ENCODE data around the gene DIPK1C.

Gene DIPK1C

GRCh38 chr18:74482697-74483096, 25.6 kb upstream of the DIPK1C start:
- no peak for DNase-seq (ENCODE audit: low read depth)

GRCh38 chr18:74480149-74480651, 23.1 kb upstream of the DIPK1C start:
- no peak for DNase-seq (ENCODE audit: low read depth)

- DNase-seq (ENCODE audit: low read depth): no peak
These were observed 22.5 kb upstream of the DIPK1C start for GRCh38 chr18:74479486-74480148.

DNA sequence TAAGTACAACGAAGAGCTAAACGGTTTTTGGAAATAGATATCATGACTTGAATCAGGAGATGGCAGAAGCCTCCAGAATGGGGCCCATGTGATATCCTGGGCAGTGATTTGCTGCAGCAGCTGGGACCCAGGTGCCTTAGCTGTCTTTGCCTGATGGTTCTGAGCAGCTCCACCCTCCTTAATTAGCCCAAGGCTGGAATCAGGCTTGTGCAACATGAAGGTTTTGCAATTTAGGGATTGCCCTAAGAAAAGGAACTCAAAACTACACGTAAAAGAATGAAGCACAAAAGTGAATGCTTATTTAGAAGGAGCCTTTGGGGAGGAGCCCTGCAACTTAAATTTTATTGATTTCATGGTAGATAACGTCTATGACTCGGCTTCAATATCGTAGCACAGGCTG, 21.8 kb upstream of the DIPK1C start:
- DNase-seq (ENCODE audit: low read depth): no peak

DNA sequence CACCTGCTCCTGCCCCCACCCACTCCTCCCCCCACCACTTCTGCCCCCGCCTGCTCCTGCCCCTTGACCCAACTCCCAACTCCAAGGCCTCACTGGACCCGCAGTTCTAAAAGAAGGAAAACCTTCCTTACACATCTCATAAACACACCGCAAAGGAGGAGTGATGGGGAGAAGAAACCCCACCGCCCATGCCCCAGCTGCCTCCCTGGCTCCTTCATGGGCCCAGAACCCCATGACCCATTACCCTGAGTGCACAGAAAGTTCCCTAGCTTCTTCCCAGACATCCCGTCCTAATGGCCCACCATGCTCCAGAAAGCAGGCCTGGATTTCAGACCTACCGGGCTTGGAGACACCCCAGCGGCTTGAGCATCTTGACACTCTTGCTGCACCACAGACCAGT, 21.2 kb upstream of the DIPK1C start:
- no peak for DNase-seq (ENCODE audit: low read depth)

GRCh38 chr18:74477771-74478170, 20.7 kb upstream of the DIPK1C start:
- no peak for DNase-seq (ENCODE audit: low read depth)

- DNase-seq (ENCODE audit: low read depth): no peak
These were observed 19.0 kb upstream of the DIPK1C start for GRCh38 chr18:74476140-74476539.

- no peak for DNase-seq (ENCODE audit: low read depth)
These were observed 17.0 kb upstream of the DIPK1C start for GRCh38 chr18:74473976-74474640.

GRCh38 chr18:74472312-74472711, 15.2 kb upstream of the DIPK1C start:
- no peak for DNase-seq (ENCODE audit: low read depth)

DNA sequence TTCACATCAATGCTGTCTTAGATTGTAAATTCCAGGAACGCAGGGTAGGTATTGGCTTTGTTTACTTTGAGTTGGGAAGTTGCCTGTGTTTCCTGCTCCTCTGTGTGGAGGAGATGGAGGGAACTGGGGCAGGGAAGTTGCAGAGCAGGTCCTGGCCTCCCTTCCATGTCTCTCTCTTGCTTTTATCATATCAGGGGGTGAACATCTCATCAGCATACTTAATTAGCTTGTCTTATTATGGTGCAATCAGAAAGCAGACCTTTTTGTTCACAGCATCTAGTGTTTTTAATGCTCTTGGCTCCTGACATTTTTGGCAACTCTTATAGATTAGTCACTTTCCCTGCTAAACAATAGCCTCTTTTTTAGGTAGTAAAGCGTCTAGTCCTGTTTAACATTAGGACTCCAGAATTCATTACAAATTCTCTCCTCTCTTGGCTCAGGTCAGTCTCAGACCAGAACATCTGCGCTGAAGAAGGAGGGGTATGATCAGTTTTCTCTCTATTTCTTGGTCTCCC, 11.5 kb upstream of the DIPK1C start:
- DNase-seq (ENCODE audit: low read depth): no peak

DNA sequence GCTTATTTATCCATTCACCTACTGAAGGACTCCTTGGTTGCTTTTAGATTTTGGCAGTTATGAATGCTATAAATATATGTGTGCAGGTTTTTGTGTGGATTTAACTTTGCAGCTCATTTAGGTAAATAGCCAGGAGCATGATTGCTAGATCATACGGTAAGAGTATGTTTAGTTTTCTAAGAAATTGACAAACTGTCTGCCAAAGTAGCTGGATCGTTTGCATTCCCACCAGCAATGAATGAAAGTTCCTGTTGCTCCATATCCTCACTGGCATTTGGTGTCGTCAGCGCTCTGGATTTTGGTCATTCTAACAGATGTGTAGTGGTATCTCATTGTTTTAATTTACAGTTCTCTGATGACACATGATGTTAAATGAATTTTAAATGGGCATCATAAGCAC, 8.7 kb upstream of the DIPK1C start:
- DNase-seq (ENCODE audit: low read depth): no peak

- DNase-seq (ENCODE audit: low read depth): no peak
These were observed 6.9 kb upstream of the DIPK1C start for GRCh38 chr18:74463983-74464382.

DNA sequence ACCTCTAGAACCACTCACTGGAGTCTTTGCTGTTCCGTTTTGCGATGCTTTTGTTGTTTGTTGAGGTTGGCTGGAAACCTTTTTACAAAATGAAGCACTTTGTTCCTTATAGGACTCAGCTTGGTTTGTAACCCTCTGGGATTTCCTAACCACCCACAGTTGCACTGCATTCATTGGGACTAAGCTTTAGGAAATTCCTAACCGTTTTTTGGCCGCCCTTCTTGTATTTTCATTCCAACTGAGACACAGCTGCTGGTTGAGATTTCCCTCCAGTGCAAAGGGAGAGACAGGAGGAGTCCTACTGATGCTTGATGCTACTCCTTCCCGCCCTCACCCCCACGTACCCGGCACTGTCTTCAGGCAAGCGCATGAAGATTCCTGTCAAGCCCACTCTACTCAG, 6.1 kb upstream of the DIPK1C start:
- DNase-seq (ENCODE audit: low read depth): no peak

GRCh38 chr18:74460825-74461224, 3.7 kb upstream of the DIPK1C start:
- DNase-seq (ENCODE audit: low read depth): no peak

DNA sequence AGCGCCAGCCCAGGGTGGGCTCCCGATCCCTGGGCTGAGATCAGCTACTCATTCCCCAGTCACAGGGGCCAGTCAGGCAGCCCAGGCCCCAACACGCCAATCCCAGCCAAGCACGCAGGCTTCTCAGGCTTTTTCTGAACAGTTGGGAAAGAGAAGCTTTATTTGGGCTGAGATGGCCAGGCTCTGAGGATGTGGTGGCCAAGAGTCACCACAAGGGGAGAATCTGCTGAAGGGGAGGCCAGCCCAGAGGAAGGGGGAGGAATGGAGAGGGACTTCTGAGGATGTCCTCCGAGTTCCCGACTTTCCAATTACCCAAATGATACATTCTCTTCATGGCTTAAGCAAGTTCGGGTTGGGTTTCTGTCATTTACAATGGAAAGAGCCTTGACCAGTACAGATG, 2.8 kb upstream of the DIPK1C start:
- no peak for DNase-seq (ENCODE audit: low read depth)

- DNase-seq (ENCODE audit: low read depth): no peak
These were observed 765 bp upstream of the DIPK1C start for GRCh38 chr18:74457725-74458421.

DNA sequence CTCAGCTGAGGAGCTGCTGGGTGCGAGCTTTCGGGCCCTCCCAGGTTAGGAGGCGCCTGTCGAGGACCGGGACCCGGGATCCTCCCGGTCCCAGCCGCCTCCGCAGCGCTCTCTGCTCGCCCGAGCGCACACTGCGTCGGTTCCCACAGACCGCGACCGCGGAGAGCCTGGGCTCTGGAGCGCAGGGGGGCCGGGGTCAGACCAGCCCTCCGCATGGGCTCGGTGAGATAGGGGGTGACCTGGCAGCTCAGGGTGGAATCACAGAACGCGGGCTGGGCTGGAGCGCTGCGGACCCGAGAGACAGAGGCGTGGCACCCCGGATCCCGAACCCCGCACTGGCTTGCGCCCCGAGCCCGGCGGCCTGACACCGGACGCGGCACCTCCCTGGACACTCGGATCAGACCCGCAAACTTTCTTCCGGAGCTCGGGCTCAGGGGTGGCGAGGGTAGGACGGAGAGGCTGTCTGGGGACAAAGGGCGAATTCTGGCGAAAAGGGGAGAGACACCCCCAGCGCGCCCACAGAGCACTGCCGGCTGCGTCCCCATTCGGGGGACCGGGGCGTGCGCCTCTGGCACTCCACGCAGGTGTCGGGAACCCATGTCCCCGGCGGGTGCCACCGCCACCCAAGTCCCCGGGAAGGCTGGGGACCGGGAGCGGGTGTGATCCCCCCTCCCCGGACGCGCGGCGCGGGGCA, 612 bp downstream of the DIPK1C start:
- no peak for DNase-seq (ENCODE audit: low read depth)

DNA sequence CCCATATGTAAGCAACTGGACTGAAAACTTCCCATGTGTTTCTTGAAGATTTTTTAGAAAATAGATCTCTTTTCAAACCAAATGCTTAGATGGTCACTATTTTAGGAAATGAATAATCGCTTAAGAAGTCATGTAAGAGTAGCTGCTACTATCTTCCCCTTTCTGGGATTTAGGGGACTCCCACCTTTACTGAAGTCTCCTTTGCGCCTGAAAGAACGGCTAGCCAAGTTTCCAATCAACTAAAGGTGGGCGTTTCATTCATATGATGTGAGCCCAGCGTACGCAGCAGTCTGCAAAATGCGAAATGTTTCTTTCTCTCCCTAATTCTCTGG, 1.1 kb downstream of the DIPK1C start:
- DNase-seq (ENCODE audit: low read depth): no peak

GRCh38 chr18:74455386-74455785, 1.7 kb downstream of the DIPK1C start:
- no peak for DNase-seq (ENCODE audit: low read depth)

DNA sequence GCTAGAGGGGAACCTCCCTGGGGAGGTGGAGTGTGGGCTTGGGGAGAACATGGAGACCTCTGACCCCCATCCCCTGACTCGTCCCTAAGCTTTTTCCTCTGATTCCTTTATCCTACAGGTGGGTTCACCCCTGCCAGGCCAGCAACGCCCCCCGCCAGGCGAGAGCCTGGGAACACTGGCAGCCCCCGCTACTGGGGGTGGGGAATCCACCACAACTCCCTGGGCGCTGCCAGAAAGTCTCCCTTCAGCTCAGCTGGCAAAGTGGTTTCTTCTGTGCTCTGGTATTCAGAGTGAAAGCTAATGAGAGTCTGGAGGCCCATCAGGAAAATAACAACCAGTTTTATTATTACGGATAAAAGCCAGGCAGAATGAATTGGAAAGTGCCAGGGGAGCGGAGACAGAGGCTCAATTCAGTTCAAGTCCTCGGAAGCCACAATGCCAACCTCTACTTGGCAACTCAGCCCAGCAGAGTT, 2.8 kb downstream of the DIPK1C start:
- DNase-seq (ENCODE audit: low read depth): no peak

- no peak for DNase-seq (ENCODE audit: low read depth)
These were observed 3.4 kb downstream of the DIPK1C start for GRCh38 chr18:74453642-74454198.

- no peak for DNase-seq (ENCODE audit: low read depth)
These were observed 4.0 kb downstream of the DIPK1C start for GRCh38 chr18:74453016-74453566.

Measured in stimulated activated CD4-positive, alpha-beta T cell treated with anti-CD3 and anti-CD28 coated beads, Interleukin-2, amount 100 ng/mL, for 4 hours (primary cell).